HuH-7.5 (cell line): ENCODE measurements around the gene FAM83E.
A peak's percentile ranks its signal among the peaks of the same experiment; 100 is the strongest.

Source experiments
- DNase-seq: peaks from one replicate; pipeline ENCODE4 v3.0.0; 2011; ENCODE audit warnings: low spot score

The FAM83E gene

GRCh38 chr19:48628486-48629296 is 13.8 kb upstream of the FAM83E start:
- DNase-seq, result no peak

DNA sequence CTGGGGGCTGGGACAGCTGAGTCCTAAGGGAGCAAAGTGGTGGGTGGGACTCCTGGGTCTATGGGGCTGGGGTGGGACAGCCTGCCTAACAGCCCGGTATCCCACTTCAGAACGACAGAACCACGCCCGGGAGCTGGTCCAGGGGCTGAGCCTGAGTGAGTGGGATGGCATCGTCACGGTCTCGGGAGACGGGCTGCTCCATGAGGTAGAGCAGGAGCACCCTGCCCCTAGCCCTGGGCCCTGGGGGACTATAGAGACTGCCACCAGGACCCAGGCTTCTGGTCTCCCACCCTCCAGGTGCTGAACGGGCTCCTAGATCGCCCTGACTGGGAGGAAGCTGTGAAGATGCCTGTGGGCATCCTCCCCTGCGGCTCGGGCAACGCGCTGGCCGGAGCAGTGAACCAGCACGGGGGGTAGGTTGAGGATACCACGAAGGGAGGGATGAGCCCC is 13.0 kb upstream of the FAM83E start:
- no peak for DNase-seq

- peak; percentile 78 for DNase-seq
These were observed 12.5 kb upstream of the FAM83E start for GRCh38 chr19:48627201-48627864.

- no peak for DNase-seq
These were observed 11.0 kb upstream of the FAM83E start for GRCh38 chr19:48625891-48626327.

DNA sequence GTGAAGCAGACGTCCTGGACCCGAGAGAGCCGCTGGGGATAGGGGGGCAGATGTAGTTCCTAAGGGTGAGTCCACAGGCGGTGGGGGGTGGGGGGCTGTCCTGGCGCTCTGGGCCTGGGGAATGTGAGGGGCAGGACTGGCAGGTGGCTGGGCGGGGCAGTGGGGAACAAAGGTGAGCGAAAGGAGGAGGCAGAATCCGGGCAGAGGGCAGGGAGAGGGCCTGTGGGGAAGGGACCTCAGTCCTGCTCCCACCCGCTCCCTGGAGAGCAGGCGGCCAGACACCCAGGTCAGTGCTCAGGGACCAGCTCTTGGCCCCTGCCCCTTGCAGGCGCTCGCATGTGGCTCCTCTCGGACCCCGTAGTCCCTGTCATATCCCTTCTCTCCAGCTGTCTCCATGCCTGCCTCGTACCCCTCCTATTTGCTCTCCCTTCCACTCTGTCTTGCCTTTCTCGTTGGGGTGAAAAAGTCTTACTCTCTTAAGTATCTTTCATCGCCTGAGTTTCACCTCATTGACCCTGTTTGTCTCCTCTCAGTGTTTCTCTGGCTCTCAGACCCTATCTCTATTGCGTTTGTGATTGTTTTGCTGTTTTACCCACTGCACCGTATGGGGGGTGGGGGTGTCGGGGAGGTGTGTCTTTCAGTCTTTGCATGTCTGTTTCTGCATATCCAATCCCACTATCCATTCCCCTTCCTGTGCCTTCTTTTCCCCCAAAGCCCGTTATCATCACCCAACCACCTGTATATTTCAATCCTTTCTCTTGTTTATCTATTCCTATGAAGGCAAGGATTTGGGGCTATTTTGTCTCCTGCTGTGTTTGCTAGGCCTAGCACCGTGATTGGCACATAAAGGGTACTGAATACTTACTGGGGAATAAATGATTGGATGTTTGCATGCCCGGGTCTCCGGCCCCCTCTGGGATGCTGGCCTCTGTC is 10.2 kb upstream of the FAM83E start:
- DNase-seq, result no peak

DNA sequence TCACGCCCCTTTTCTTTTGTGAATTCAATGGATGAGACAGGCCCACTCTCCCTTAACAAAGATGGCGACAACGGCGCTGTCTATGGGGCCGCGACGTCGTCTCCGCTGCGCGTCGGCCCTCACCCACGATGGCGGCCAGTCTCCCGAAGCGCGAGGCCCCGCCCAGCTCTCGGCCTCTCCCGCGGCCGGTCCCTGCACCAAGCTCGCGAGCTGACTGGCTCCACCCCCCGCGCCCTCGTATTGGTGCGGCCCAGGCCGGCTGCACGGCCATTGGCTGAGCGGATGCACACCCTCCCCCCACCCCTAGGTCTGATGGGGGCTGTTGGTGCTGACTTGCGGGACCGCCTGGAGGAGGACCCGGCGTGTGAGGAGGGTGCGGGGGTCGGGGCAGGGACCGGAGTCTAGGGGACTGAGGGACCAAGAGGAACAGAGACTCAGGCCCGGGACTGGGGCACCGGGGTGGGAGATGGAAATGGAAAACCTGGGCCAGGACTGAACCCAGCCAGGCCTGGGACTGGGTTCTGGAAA is 9.3 kb upstream of the FAM83E start:
- DNase-seq, result no peak

- DNase-seq, result no peak
These were observed 8.7 kb upstream of the FAM83E start for GRCh38 chr19:48623556-48624066.

- no peak for DNase-seq
These were observed 5.1 kb upstream of the FAM83E start for GRCh38 chr19:48619692-48620585.

DNA sequence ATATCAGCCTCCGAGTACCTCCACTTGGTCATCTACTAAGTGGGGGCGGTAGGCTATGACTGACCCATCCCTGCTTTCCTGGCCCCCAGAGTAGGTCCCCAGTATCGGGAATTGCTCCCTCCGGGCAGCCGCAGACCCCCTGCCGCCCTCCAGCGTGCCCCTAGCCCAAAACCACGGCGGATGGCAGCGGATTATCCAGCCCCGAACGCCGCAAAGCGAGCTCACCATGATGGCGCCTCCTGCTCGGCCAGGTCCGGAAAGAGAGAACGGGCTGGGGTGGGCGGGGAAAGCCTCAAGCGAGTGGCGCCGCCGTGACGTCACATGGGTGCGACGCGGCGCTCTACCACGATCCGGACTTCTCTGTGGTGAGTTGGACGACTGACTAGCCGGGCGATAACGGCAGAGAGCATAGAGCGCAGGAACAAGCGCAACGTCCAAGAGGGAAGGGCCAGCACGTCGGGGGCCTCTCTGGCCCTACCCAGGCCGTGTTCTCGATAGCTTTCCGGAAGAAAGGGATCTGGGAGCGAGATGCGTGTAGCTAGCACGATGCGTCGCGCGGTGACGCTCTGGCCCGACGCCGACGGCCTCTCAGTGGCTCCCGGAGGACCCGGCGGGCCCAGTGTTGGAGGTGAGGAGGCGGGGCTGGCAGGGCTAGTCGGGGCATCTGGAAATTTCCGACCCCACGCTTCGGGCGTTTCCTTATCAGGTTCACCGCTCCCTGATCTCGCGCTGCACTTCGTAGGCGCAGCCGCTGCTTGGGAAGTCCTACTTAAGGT is 4.2 kb upstream of the FAM83E start, which contains the start of the genes RPL18 and SPHK2:
TSS of gene RPL18 (minus strand) at position 263 of the 776 bp plus-strand sequence. CDS start at position 228, 35 bp downstream.
TSS of gene SPHK2 (plus strand) at position 591 of the 776 bp plus-strand sequence. CDS start 1,009 bp downstream, outside the sequence.
- DNase-seq, result peak; percentile 99

DNA sequence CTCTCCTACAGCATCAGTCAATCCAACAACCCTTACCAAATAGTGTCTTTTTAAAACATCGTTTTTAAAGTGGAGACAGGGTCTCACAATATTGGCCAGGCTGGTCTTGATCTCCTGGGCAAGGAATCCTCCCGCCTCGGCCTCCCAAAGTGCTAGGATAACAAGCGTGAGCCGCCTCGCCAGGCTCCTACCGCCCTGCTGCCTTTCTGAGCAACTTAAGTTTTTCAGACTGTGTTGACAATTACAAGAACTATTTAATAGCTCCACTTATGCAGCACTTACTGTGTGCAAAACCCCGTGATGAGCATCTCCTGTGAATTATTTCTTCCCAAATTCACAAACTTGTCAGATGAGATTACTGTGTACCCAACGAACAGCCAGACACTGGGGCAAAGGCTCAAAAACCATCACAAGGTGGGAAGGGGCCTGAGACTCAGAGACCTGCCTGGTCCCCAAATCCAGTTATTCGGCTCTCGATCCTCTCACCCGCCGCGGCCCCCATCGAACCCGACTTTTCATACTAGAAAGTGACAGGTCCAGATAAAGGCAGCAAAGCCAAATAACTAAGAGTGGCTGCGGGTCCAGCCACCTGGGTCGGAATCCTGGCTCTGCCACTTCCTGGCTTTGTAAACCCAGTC is 3.5 kb upstream of the FAM83E start:
- no peak for DNase-seq

DNA sequence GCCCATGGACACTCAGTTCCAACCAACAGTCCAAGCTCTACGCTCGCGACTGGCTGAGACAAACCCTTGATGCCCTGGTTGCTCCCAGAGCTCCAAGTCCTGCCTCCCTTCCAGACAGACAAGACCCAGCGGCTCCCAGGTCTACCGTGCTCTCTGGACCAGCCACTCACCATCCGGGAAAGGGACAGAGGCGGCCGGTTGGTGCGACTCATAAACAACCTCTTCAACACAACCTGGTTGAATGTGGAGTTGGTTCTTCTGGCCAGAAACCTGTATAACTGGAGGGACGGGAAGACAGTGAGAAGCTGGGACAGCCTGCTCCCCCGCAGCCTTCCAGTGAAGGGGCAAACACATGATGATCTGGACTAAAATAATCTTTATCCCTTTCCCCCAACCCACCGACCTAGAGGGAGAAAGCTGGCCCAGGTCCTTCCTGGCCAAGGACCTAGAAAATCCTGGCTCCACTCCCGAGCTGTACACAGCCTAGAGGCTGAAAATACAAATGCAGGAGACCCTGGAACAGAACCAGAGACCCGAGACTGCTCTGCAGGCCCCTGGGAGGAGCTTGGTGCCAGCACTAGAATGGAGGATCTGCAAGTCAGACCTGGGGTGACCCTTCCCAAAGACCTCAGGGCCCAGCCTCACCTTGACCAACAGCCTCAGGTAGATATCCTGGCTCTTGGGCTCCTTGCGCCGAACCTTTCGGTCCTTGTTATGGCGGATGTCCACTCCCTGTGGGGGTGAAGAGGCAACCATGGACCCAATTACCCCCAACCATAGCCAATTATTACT is 2.5 kb upstream of the FAM83E start:
- DNase-seq, result no peak

GRCh38 chr19:48616491-48617056 is 1.7 kb upstream of the FAM83E start:
- no peak for DNase-seq

GRCh38 chr19:48616041-48616436 is 1.2 kb upstream of the FAM83E start:
- no peak for DNase-seq

- no peak for DNase-seq
These were observed 560 bp upstream of the FAM83E start for GRCh38 chr19:48615231-48616040.

- no peak for DNase-seq
These were observed 932 bp downstream of the FAM83E start for GRCh38 chr19:48613852-48614435.

GRCh38 chr19:48613024-48613851 is 1.6 kb downstream of the FAM83E start:
- DNase-seq, result no peak
